Neuronal stem cell (in vitro differentiated cells): ENCODE results near the gene NLGN1.
"Not testable (repeated sequence)": the region's sequence is repeated elsewhere in the genome, so short reads cannot be mapped to it uniquely, and the experiment has no call there.

Experiments
- DNase-seq: peaks from one replicate; pipeline ENCODE4 v3.0.0-alpha.2; 2013; ENCODE audit warnings: low spot score
- H2AFZ ChIP-seq: one replicate; pipeline ENCODE4 v1.6.1; 2013; ENCODE audit warnings: mild to moderate bottlenecking, low read length, inconsistent platforms
- H2AK5ac ChIP-seq: 2 replicates; pipeline ENCODE4 v1.6.1; 2013; ENCODE audit warnings: low read depth, mild to moderate bottlenecking, inconsistent platforms, low read length, moderate library complexity, mixed read lengths
- H2BK120ac ChIP-seq: 2 replicates; pipeline ENCODE4 v1.6.1; 2013; ENCODE audit warnings: low read depth, mild to moderate bottlenecking, inconsistent platforms, low read length, moderate library complexity, mixed read lengths
- H2BK12ac ChIP-seq: one replicate; pipeline ENCODE4 v1.6.1; 2013; ENCODE audit warnings: low read length, inconsistent platforms
- H2BK15ac ChIP-seq: 2 replicates; pipeline ENCODE4 v1.6.1; 2013; ENCODE audit warnings: mild to moderate bottlenecking, low read length, inconsistent platforms, mixed read lengths
- H2BK5ac ChIP-seq: one replicate; pipeline ENCODE4 v1.6.1; 2013; ENCODE audit warnings: inconsistent platforms, mild to moderate bottlenecking, low read length, moderate library complexity
- H3K14ac ChIP-seq: one replicate; pipeline ENCODE4 v1.6.1; 2013; ENCODE audit warnings: low read length, inconsistent platforms
- H3K18ac ChIP-seq: 2 replicates; pipeline ENCODE4 v1.6.1; 2013; ENCODE audit warnings: low read length, inconsistent platforms
- H3K23ac ChIP-seq: 2 replicates; pipeline ENCODE4 v1.6.1; 2013; ENCODE audit warnings: low read depth, mild to moderate bottlenecking, mixed read lengths, low read length, inconsistent platforms; ENCODE audit not compliant: poor library complexity
- H3K27ac ChIP-seq: replicated peaks from 3 replicates; pipeline ENCODE4 v1.5.1; 2013; ENCODE audit warnings: low read length, inconsistent platforms
- H3K27me3 ChIP-seq, 3 experiments: 2 replicates each; pipeline ENCODE4 v1.6.1; 2013; ENCODE audit warnings: low read length in 3 of 3, mild to moderate bottlenecking in 2 of 3, inconsistent platforms in 1 of 3, low read depth in 1 of 3, mixed read lengths in 1 of 3, moderate library complexity in 1 of 3; ENCODE audit not compliant: control insufficient read depth in 3 of 3, insufficient read depth in 3 of 3
- H3K36me3 ChIP-seq, 2 donors: replicated peaks in 1 of 2; 2 replicates each; pipeline ENCODE4 v1.6.1; 2013; ENCODE audit warnings: low read length in 2 of 2; ENCODE audit not compliant: control insufficient read depth in 2 of 2, insufficient read depth in 2 of 2
- H3K4ac ChIP-seq: 2 replicates; pipeline ENCODE4 v1.6.1; 2013; ENCODE audit warnings: inconsistent platforms, mild to moderate bottlenecking, low read length, moderate library complexity
- H3K4me1 ChIP-seq, 2 donors: 1 replicate in 1 of 2; 2 replicates in 1 of 2; pipeline ENCODE4 v1.6.1; 2013; ENCODE audit warnings: low read length in 2 of 2, low read depth in 1 of 2; ENCODE audit not compliant: control insufficient read depth in 2 of 2, insufficient read depth in 1 of 2
- H3K4me2 ChIP-seq: one replicate; pipeline ENCODE4 v1.6.1; 2013; ENCODE audit warnings: mild to moderate bottlenecking, low read length, inconsistent platforms; ENCODE audit not compliant: insufficient read depth, poor library complexity, severe bottlenecking
- H3K4me3 ChIP-seq, 2 donors: 2 replicates each; pipeline ENCODE4 v1.5.1; 2013; ENCODE audit warnings: low read length in 2 of 2, mild to moderate bottlenecking in 2 of 2, inconsistent platforms in 1 of 2, moderate library complexity in 1 of 2
- H3K79me1 ChIP-seq: one replicate; pipeline ENCODE4 v1.6.1; 2013; ENCODE audit warnings: low read depth, mild to moderate bottlenecking, inconsistent platforms, low read length, moderate library complexity
- H3K9ac ChIP-seq: one replicate; pipeline ENCODE4 v1.6.1; 2013; ENCODE audit warnings: mild to moderate bottlenecking, low read depth, low read length, inconsistent platforms; ENCODE audit not compliant: poor library complexity
- H3K9me3 ChIP-seq, 2 donors: replicated peaks in 1 of 2; 2 replicates each; pipeline versions ENCODE3 to v1.6.1; 2013; ENCODE audit warnings: low read length in 2 of 2, mild to moderate bottlenecking in 2 of 2, inconsistent platforms in 1 of 2, low read depth in 1 of 2, mixed read lengths in 1 of 2, moderate library complexity in 1 of 2; ENCODE audit not compliant: control insufficient read depth in 2 of 2, insufficient read depth in 1 of 2
- H4K8ac ChIP-seq: one replicate; pipeline ENCODE4 v1.6.1; 2013; ENCODE audit warnings: low read depth, mild to moderate bottlenecking, inconsistent platforms, low read length, moderate library complexity
- H4K91ac ChIP-seq: one replicate; pipeline ENCODE4 v1.6.1; 2013; ENCODE audit warnings: low read length, low read depth, mild to moderate bottlenecking, inconsistent platforms; ENCODE audit not compliant: poor library complexity
- WGBS, 2 donors: extraction: QIAGEN DNeasy Blood & Tissue Kit; methylation state at CpG; one replicate each; pipeline ENCODE4 v1.1.7; 2013; ENCODE audit warnings: missing lambda C conversion rate in 2 of 2, mixed read lengths in 1 of 2; ENCODE audit not compliant: insufficient read length in 2 of 2, insufficient replicate concordance in 1 of 2; ENCODE audit errors: extremely low coverage in 2 of 2; 5-methylcytosine and 5-hydroxymethylcytosine counted together

The NLGN1 gene

DNA sequence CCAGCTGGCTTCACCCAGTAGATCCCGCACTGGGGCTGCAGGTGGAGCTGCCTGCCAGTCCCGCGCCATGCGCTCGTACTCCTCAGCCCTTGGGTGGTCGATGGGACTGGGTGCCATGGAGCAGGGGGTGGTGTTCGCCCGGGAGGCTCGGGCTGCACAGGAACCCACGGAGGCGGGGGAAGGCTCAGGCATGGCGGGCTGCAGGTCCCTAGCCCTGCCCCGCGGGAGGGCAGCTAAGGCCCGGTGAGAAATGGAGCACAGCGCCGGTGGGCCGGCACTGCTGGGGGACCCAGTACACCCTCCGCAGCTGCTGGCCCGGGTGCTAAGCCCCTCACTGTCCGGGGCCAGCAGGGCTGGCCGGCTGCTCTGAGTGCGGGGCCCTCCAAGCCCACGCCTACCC is 814.4 kb downstream of the NLGN1 start:
- H4K8ac ChIP-seq, H3K4ac ChIP-seq, H2BK120ac ChIP-seq, H3K18ac ChIP-seq, H2AK5ac ChIP-seq, H3K23ac ChIP-seq, H3K9ac ChIP-seq, H2BK5ac ChIP-seq, H3K36me3 ChIP-seq, DNase-seq, H3K4me2 ChIP-seq, H3K4me1 ChIP-seq, H4K91ac ChIP-seq, H2BK15ac ChIP-seq, H3K9me3 ChIP-seq, H3K27me3 ChIP-seq, H3K14ac ChIP-seq, H3K4me3 ChIP-seq, H2BK12ac ChIP-seq, H3K79me1 ChIP-seq, H3K27ac ChIP-seq, H2AFZ ChIP-seq: not testable (repeated sequence)
- no CpG with 5 or more reads among the region's 24 CpGs for WGBS, 2 donors

DNA sequence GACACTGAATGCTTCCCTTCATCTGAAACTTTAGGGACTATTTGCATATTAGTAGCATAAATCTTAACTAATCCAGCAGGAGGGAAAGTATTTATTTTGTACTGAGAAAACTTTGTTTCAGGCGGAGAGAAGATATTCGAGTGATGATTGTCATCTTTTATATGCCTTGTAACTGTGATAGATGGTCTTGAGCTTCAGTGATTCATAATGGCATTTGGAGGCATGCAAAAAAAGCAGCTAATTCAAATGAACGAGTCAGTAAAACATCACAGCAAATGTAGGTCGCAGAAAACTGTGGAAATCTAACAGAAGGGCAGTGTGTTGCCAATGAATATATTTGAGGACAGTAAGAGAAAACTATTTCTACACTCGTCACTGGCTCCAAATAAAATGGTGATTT is 817.9 kb downstream of the NLGN1 start:
- no peak overlapping the region for H3K9ac ChIP-seq
- no peak overlapping the region for H3K27ac ChIP-seq
- H3K23ac ChIP-seq = no peak overlapping the region
- no peak overlapping the region for H2AK5ac ChIP-seq
- H4K8ac ChIP-seq = no peak overlapping the region
- no peak overlapping the region for H2BK120ac ChIP-seq
- no peak for DNase-seq
- H3K27me3 ChIP-seq = no peaks in the 10 kb centered on the region
- no peak overlapping the region for H3K4ac ChIP-seq
- H4K91ac ChIP-seq = no peak overlapping the region
- H3K4me1 ChIP-seq = no peaks in the 10 kb centered on the region
- H3K4me2 ChIP-seq = no peak overlapping the region
- no peak overlapping the region for H3K14ac ChIP-seq
- H3K36me3 ChIP-seq = no peaks in the 10 kb centered on the region
- H3K9me3 ChIP-seq = peaks cover 0 to 1% of the 10 kb centered on the region in 2 donors
- no peak overlapping the region for H2BK15ac ChIP-seq
- H3K79me1 ChIP-seq = peaks cover 2% of the 10 kb centered on the region
- no CpG with 5 or more reads among the region's 5 CpGs for WGBS, 2 donors
- H3K4me3 ChIP-seq = no peak overlapping the region
- no peak overlapping the region for H2BK5ac ChIP-seq
- H3K18ac ChIP-seq = no peak overlapping the region
- H2BK12ac ChIP-seq = no peak overlapping the region
- H2AFZ ChIP-seq = no peak overlapping the region

DNA sequence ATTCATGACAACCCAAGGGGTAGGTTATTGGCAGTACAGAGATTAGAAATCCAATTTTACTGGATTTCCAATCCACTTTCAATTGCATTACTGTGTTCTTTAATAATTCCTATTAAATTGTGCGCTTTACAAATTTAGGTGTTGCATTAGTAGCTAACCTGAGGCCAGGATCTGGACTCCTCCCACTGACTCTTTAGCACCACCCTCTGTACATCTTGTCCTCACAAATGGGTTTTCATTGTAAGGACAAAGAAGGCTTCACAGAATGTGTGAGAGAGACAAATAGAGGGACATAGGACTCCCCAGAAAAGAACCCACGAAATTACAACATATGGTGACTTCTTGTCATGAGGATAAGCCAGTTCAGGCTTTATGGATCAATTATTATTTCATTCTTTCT is 818.5 kb downstream of the NLGN1 start:
- no peaks in the 10 kb centered on the region for H3K27me3 ChIP-seq
- H3K23ac ChIP-seq = no peak overlapping the region
- H3K14ac ChIP-seq = no peak overlapping the region
- no peak overlapping the region for H3K9ac ChIP-seq
- H2AFZ ChIP-seq = no peak overlapping the region
- no peak overlapping the region for H4K91ac ChIP-seq
- no peak overlapping the region for H3K27ac ChIP-seq
- H2AK5ac ChIP-seq = no peak overlapping the region
- peaks cover 0 to 1% of the 10 kb centered on the region in 2 donors for H3K9me3 ChIP-seq
- no peak overlapping the region for H2BK15ac ChIP-seq
- H2BK12ac ChIP-seq = no peak overlapping the region
- no peak overlapping the region for H3K18ac ChIP-seq
- H2BK120ac ChIP-seq = no peak overlapping the region
- H3K4me1 ChIP-seq = no peaks in the 10 kb centered on the region
- no peak overlapping the region for H4K8ac ChIP-seq
- no peak overlapping the region for H3K4me2 ChIP-seq
- H3K4me3 ChIP-seq = no peak overlapping the region
- no peak for DNase-seq
- H3K36me3 ChIP-seq = no peaks in the 10 kb centered on the region
- WGBS, 2 donors = no CpG with 5 or more reads among the region's 2 CpGs
- H2BK5ac ChIP-seq = no peak overlapping the region
- peaks cover 2% of the 10 kb centered on the region for H3K79me1 ChIP-seq
- no peak overlapping the region for H3K4ac ChIP-seq

DNA sequence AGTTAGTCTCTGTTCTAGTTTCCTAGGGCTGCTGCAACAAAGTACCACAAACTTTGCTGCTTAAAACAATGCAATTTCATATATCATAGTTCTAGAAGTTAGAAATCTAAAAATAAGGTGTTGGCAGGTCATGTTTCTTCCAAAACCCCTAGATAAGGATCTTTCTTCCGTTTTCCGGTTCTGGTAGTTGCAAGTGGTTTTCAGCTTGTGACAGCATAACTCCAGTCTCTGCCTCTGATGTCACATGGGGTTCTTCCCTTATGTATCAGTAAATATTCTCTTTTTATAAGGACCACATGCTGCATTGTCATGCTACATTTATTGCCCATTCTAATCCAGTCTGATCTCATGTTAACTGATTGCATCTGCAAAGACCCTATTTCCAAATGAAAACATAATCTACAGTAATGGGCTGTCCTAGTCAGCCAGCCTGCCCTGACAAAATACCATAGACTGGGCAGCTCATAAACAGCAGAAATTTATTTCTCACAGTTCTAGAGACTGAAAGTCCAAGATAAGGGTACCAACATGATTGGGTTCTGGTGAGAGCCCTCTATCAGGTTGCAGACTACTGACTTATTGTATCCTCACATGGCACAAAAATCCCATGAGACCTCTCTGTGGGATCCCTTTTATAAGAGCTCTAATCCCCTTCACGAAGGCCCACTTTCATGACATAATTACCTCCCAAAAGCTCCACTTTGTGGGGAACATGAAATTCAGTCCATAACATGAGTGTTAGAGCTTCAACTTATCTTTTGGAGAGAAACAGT is 819.6 kb downstream of the NLGN1 start:
- Histone ChIP-seq H3K14ac (no peak overlapping the region), H3K27me3 (no peaks in the 10 kb centered on the region), H3K9ac (no peak overlapping the region), H3K79me1 (peaks cover 2% of the 10 kb centered on the region), H3K4me2 (no peak overlapping the region), H3K4me1 (no peaks in the 10 kb centered on the region), H3K4ac (no peak overlapping the region), H3K18ac (no peak overlapping the region), H3K27ac (no peak overlapping the region), H3K4me3 (no peak overlapping the region), H2BK12ac (no peak overlapping the region), H2BK15ac (no peak overlapping the region), H3K36me3 (no peaks in the 10 kb centered on the region), H2BK5ac (no peak overlapping the region), H2AK5ac (no peak overlapping the region), H4K8ac (no peak overlapping the region), H4K91ac (no peak overlapping the region), H2BK120ac (no peak overlapping the region), H3K23ac (no peak overlapping the region), H3K9me3 (peaks cover 0 to 1% of the 10 kb centered on the region in 2 donors), H2AFZ (no peak overlapping the region)
- DNase-seq = no peak
- no CpG with 5 or more reads among the region's 3 CpGs for WGBS, 2 donors
